DOHH2 (cell line): ENCODE measurements around the gene PROSER1.

ENCODE experiments used
- EZH2phosphoT487 ChIP-seq: fragments of 200-600 bp; sonication (generic); IDR thresholded peaks from 2 replicates; pipeline ENCODE4 v1.6.1; 2017; ENCODE audit warnings: borderline replicate concordance, mild to moderate bottlenecking, antibody characterized with exemption, low read length, moderate library complexity, mixed read lengths
- TF ChIP-seq, protein P1 (sequence below): fragments of 200-600 bp; sonication (generic); IDR thresholded peaks from one replicate; pipeline ENCODE4 v1.5.1; 2014; ENCODE audit warnings: antibody characterized with exemption, mild to moderate bottlenecking, low read depth, low read length; ENCODE audit not compliant: poor library complexity, severe bottlenecking

DNA sequence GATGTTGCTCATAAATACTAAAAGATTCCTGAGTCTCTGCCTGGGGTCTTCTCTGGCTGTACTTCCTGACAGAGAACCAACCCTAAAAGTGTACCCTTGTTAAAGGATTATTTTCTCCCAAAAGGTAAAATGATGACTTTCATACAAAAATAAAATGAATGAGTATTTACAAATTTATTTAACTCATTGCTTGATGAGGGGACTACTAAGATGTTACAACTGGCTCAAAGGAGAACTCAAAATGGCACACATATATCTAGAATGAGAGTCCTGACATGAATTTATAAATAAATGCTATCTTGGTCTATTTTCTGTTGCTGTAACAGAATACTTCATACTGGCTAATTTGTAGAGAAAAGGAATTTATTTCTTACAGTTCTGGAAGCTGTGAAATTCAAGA lies 77.7 kb downstream of the PROSER1 start:
- TF ChIP-seq, protein P1, sequence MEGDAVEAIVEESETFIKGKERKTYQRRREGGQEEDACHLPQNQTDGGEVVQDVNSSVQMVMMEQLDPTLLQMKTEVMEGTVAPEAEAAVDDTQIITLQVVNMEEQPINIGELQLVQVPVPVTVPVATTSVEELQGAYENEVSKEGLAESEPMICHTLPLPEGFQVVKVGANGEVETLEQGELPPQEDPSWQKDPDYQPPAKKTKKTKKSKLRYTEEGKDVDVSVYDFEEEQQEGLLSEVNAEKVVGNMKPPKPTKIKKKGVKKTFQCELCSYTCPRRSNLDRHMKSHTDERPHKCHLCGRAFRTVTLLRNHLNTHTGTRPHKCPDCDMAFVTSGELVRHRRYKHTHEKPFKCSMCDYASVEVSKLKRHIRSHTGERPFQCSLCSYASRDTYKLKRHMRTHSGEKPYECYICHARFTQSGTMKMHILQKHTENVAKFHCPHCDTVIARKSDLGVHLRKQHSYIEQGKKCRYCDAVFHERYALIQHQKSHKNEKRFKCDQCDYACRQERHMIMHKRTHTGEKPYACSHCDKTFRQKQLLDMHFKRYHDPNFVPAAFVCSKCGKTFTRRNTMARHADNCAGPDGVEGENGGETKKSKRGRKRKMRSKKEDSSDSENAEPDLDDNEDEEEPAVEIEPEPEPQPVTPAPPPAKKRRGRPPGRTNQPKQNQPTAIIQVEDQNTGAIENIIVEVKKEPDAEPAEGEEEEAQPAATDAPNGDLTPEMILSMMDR = no peak
- no peak for TF ChIP-seq EZH2phosphoT487
